ENCODE data around the gene TMEM254.
"Not testable (repeated sequence)": the region's sequence is repeated elsewhere in the genome, so short reads cannot be mapped to it uniquely, and the experiment has no call there.

TMEM254 gene

DNA sequence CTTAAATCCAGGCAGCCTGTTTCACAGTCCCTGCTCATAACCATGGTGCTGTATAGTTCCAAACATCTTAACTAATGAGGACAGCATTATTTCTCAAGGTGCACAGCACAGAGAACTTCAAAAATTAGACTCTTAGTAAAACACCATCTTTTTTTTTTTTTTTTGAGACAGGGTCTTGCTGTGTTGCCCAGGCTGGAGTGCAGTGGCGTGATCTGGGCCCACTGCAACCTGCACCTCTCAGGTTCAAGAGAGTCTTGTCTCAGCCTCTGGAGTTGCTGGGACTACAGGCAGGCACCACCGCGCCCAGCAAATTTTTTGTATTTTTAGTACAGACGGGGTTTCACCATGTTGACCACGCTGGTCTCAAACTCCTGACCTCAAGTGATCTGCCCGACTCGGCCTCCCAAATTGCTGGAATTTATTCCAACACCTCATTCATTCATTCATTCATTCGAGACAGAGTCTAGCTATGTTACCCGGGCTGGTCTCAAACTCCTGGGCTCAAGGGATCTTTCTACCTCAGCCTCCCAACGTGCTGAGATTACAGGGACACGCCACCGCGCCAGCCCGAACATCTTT is 507 bp upstream of the TMEM254 start:
- DNase-seq, result no peak

DNA sequence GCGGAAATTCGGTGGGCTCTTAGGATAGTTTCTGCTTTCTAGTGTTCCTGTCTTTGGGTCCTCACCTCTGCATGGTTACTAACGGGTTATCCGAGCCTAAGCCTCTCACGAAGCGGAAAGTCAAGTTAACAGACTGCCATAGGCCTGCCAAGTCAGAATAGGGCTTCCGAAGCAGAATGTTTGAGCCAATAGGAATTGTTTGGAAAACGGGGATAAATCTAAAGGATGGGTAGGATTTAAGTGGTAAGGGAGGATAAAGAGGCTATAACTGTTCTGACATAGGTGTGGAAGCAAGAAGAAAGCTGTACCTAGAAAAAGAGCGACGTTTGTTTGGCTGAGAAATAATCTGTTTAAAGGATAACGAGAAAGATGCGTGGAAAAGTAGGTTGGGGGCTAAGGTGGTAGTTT is 851 bp downstream of the TMEM254 start:
- DNase-seq, result no peak

- DNase-seq, result no peak
Observed at GRCh38 chr10:80081026-80081425, 2.6 kb downstream of the TMEM254 start.

DNA sequence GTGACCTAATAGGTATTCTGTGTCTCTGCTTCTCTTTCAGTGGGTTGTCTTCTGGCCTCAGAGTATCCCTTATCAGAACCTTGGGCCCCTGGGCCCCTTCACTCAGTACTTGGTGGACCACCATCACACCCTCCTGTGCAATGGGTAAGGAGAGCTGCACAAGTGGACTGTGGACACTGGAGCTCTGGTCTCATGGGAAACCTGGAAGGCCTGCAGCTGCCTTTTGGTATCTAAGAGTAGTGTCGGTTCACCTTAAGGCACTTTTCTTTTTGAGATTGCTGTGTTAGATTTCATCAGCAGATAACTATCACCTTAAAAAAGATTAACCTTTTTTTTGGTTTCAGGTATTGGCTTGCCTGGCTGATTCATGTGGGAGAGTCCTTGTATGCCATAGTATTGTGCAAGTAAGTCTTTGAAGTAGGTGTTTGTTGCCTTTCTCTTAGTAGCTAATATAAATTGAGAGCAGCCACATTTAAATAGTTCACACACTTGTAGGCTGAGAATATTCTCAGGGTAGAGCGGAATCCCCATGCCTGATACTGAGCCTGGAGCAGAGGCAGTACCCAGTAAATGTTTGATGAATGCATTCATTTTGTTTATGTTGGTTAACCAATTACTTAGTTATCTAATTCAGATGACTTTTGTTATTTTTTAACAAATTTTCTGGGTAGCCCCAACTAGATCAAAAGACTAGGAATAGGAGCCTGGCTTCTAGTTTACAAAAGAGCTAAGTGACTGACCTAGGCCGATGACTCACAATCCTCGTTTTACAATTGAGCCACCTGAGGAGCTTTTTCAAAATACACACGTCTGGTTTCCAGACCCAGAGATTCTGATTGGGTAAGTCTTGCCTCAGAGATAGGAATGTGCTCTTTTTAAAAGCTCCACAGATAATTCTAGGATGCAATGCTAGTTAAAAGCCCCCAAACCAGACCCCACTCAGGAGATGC is 3.6 kb downstream of the TMEM254 start:
- no peak for DNase-seq

- DNase-seq, result no peak
Observed at GRCh38 chr10:80090121-80090520, 11.7 kb downstream of the TMEM254 start.

- DNase-seq, result no peak
Observed at GRCh38 chr10:80094231-80094630, 15.8 kb downstream of the TMEM254 start.

DNA sequence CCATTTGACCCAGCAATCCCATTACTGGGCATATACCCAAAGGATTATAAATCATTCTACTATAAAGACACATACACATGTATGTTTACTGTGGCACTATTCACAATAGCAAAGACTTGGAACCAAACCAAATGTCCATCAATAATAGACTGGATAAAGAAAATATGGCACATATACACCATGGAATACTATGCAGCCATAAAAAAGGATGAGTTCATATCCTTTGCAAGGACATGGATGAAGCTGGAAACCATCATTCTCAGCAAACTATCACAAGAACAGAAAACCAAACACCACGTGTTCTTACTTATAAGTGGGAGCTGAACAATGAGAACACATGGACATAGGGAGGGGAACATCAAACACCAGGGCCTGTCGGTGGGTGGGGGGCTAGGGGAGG is 19.8 kb downstream of the TMEM254 start:
- DNase-seq, result not testable (repeated sequence)

DNA sequence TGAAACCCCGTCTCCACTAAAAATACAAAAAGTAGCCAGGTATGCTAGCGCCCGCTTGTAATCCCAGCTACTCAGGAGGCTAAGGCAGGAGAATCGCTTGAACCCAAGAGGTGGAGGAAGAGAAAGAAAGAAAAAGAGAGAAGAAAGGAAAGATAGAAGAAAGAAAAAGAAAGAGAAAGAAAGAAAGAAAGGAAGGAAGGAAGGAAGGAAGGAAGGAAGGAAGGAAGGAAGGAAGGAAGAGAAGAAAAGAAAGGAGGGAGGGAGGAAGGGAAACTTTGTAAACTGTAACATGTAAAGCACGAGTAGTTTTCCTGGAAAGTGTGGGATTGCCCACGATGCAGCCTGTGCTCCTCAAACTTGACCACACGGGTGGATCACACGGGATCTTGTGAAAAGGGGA is 20.8 kb downstream of the TMEM254 start:
- not testable (repeated sequence) for DNase-seq

DNA sequence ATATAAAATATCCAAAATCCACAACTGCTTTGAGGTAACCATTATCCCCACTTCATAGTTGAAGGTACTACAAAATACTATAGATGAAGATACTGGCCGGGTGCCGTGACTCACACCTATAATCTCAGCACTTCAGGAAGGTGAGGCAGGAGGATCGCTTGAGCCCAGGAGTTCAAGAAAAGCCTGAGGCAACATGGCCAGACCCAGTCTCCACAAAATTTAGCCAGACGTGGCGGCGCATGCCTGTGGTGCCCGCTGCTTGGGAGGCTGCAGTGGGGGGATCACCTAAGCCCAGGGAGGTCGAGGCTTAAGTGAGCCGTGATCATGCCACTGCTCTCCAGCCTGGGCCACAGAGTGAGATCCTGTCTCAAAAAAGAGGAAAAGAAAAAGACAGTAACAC is 21.7 kb downstream of the TMEM254 start:
- DNase-seq, result no peak

- DNase-seq, result no peak
Observed at GRCh38 chr10:80100861-80101695, 22.6 kb downstream of the TMEM254 start.

GRCh38 chr10:80104066-80104926 is 25.8 kb downstream of the TMEM254 start:
- peak; percentile 93 for DNase-seq

DNA sequence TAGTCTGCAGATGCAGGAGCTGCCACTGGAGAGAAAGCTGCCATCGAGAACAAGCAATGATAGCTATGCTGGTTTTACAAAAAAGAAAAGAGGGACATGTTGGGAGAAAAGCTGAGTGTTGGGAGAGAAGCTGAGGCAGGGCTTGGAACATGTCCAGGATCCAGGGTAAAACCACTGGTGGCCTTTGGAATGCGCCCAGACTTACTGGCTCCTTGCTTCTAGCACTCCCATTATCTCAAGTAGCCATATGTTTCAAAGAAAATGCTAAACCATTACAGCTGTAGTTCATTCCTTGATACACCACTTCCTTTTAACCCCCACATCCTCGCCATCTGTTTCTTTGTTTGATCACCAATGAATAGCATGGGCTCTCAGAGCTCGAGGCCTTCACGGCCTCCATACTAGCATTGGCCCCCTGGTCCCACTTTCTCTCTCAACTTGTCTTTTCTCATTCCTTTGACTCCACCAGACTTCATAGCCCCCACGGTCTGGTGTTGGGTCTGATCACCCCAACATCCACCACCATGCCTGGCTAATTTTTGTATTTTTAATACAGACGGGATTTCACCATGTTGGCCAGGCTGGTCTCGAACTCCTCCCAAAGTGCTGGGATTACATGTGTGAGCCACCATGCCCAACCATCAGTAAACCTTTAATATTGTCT is 30.2 kb downstream of the TMEM254 start:
- no peak for DNase-seq

- DNase-seq, result no peak
Observed at GRCh38 chr10:80110986-80111385, 32.5 kb downstream of the TMEM254 start.

- DNase-seq, result no peak
Observed at GRCh38 chr10:80118669-80119068, 40.2 kb downstream of the TMEM254 start.

DNA sequence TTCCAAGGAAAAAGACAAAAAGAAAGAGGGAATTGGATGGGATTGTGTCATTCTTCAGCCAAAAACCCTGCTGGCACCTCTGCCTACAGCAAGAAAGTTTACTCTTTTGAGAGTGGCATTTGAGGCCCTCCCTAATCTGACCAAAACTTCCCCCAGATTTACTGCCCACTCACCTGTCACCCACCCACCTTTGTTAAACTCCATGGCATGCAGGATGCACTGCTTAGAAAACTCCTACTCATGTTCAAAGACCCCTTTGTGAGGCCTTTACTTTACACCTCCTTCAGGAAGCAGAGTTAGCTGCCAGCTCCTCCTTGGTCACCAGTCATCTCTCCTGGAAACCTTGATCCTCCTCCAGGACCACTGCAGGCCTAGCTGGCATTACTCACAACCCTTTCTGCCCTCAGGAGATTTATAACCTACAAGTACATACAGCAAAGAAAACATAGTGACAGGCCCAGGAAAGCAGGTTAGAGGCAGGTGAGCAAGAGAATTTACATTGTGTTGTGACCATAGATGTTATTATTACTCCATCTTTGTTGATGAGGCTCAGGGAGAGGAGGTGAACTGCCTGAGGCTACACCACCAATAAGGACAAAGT is 43.7 kb downstream of the TMEM254 start:
- DNase-seq, result no peak

DNA sequence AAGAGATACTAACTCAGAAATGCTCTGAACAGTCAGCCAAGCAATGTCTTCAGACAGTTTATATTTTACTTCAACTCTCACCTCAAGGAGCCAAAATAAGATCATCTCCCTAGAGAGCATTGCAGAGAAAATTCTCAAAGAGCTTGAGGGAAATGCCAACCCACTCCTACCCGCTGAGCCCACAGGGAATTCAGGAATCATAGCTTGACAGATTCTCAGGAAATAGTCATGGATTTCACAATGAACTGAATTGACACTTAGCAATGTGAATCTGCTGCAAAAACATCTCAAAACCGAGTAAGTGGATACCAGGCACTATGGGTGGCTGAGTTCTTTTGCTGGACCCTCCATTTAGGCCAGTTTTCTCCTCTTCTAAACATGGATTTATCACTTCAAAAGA is 44.3 kb downstream of the TMEM254 start:
- no peak for DNase-seq

- peak; percentile 48 for DNase-seq
Observed at GRCh38 chr10:80126876-80127275, 48.4 kb downstream of the TMEM254 start.

DNA sequence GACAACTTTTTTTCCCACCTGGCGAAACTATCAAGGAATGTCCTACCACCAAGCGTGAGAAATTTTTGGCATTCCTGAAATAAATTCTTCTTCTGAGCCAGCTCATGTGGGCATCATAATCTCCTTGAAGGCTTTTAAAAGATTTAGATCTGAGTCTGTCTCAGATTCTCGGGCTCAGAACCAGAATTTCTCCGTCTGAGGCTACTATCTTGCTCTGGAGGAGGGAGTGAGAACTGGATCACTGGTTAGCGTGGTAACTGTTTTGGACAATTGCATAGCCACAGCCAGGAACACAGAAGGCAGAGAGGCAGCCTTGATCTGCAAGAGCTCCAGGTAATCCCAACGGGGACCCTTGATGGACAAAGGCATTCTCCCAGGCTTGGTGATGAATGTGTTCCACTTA is 53.0 kb downstream of the TMEM254 start:
- DNase-seq, result no peak

GRCh38 chr10:80132299-80133139 is 54.1 kb downstream of the TMEM254 start, which contains the start of gene PLAC9:
TSS of gene PLAC9 (plus strand) at chr10:80132730. CDS start at chr10:80132763, 33 bp downstream.
- DNase-seq, result peak; percentile 72

GRCh38 chr10:80133206-80133605 is 54.7 kb downstream of the TMEM254 start:
- peak; percentile 67 for DNase-seq
